ENCODE data around the gene IKBIP.
A peak's percentile ranks its signal among the peaks of the same experiment; 100 is the strongest.
"Not testable (repeated sequence)": the region's sequence is repeated elsewhere in the genome, so short reads cannot be mapped to it uniquely, and the experiment has no call there.

The IKBIP gene

GRCh38 chr12:98644712-98645571 lies at the start of gene IKBIP, which contains the start of gene APAF1:
IKBIP (minus strand) TSS chr12:98644788; CDS start chr12:98644701, 87 bp downstream.
APAF1 (plus strand) TSS chr12:98645290; CDS start chr12:98648360, 3,070 bp downstream.
- DNase-seq (ENCODE audit: low read depth in 2 of 2, low spot score in 1 of 2), result peak; percentile 91 to 92

DNA sequence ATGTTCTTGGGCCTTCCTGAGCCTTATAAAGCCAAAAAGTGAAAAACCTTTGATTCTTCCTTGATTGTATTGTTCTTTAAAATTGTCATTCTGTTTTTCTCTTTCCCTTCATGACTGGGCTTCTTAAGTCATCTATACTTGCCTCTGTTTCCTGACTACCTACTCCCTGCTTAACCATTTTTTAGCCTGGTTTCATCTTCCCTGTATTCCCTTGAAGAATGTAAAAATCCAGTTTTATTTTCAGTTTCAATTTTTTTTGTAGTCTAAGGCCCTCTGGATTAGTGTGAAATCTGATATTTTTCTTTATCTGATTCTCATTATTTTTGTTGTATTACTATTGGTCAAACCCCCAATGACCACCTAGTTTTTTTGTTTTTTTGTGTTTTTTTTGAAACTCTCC lies 46.8 kb upstream of the IKBIP start:
- DNase-seq (ENCODE audit: low read depth in 2 of 2, low spot score in 1 of 2), result no peak

- DNase-seq (ENCODE audit: low read depth in 2 of 2, low spot score in 1 of 2), result no peak
Observed at GRCh38 chr12:98686603-98687002, 42.0 kb upstream of the IKBIP start.

DNA sequence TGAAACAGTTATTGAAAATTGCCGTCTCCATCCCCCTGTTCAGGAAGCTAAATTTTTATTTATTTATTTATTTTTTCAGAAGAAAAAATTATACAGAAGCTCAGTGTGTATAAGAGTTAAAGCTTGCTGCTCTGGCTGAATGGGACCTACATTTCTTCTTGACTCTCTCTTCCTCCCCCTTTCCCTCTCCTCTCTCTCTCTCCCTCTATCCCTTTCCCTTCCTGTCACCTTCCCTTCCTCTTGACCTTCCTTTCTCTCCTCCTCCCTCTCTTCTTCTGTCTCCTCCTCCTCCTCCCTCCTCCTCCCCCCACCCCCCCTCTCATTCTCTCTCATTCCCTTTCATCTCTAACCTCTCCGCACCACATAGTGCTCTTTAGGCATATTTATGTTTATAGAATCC lies 39.6 kb upstream of the IKBIP start:
- no peak for DNase-seq (ENCODE audit: low read depth in 2 of 2, low spot score in 1 of 2)

DNA sequence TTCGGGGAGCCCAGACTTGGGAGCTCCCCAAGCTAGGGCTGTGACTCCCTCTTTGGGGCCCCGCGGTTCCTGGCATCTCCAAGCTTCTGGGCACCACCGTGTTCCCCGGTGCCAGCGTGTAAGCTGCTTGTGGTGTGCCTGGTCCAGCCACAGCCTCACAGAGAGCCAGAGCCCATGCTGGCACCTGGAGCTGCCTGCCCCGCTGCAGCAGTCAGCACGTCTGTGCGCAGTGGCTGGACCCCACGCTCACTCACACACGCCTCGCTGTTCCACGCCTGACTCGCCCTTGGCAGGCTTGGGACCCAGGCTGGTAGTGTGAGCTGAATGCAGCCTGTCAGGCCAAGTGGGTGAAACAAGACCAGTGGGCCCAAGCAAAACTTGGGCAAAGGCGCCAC lies 35.0 kb upstream of the IKBIP start:
- DNase-seq (ENCODE audit: low read depth in 2 of 2, low spot score in 1 of 2), result no peak

- DNase-seq (ENCODE audit: low read depth in 2 of 2, low spot score in 1 of 2), result no peak
Observed at GRCh38 chr12:98678946-98679610, 34.5 kb upstream of the IKBIP start.

GRCh38 chr12:98678236-98678945 lies 33.8 kb upstream of the IKBIP start:
- no peak for DNase-seq (ENCODE audit: low read depth in 2 of 2, low spot score in 1 of 2)

DNA sequence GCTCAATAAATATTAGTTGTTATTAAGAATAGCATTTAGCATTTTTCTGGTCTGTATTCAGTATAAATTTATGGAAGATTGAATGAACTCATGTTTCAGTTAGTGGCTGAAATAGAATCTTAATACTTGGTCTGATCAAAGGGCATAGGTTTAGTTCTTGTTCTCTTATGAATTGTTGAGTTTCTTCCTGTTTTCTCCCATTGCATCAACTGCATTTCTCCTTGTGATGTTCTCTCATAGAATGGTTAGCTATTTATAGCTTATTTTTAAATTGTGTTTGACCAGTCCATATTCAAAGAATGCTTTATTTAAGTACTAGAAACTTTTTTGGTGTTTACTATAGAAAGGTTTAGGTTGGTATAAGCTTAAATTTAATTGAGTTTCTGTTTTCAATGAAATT lies 30.3 kb upstream of the IKBIP start:
- DNase-seq (ENCODE audit: low read depth in 2 of 2, low spot score in 1 of 2), result no peak

GRCh38 chr12:98671459-98671858 lies 26.9 kb upstream of the IKBIP start:
- DNase-seq (ENCODE audit: low read depth in 2 of 2, low spot score in 1 of 2), result no peak

GRCh38 chr12:98669751-98670150 lies 25.2 kb upstream of the IKBIP start:
- DNase-seq (ENCODE audit: low read depth in 2 of 2, low spot score in 1 of 2), result no peak

GRCh38 chr12:98660521-98660920 lies 15.9 kb upstream of the IKBIP start:
- no peak for DNase-seq (ENCODE audit: low read depth in 2 of 2, low spot score in 1 of 2)

DNA sequence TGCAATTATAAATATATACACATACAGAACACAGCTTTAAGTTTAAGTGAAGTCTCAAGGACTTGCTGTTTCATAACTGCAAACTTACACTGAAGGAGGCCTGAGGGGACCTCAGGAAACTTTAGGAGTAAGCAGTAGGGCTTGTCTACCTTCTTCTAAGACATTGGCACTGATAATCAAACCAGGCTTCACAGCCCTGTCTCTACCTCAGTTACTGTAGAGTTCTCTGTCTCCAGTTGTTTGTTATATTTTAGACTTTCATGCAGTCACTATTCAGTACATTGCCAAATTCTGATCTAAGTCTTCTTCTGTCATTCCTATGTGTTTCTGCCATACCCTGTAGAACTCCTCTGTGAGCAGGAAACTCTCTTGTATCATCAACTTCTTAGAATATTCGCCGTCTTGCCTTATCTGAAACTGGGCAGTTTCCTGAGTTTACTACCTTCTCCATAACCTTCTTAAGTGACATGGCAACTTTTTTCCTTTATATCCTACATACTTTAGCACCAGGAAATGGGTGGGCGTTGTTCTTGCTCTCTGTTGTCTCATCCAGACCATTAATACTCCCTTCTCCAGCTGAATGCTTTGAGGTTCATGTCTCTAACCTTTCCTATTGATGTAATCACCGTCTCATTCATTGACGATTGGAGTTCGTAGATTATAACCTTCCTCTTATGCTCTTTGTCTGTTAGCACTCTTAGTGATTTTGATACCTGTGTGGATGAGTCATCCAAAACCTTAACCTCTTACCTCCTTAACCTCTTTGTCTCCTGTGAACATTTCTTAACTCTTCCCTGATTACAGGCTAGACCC lies 11.9 kb upstream of the IKBIP start:
- DNase-seq (ENCODE audit: low read depth in 2 of 2, low spot score in 1 of 2), result no peak

GRCh38 chr12:98653866-98654493 lies 9.4 kb upstream of the IKBIP start:
- DNase-seq (ENCODE audit: low read depth in 2 of 2, low spot score in 1 of 2), result no peak

GRCh38 chr12:98651328-98651727 lies 6.7 kb upstream of the IKBIP start:
- no peak for DNase-seq (ENCODE audit: low read depth in 2 of 2, low spot score in 1 of 2)

GRCh38 chr12:98646294-98647090 lies 1.9 kb upstream of the IKBIP start:
- DNase-seq (ENCODE audit: low read depth in 2 of 2, low spot score in 1 of 2), result no peak

DNA sequence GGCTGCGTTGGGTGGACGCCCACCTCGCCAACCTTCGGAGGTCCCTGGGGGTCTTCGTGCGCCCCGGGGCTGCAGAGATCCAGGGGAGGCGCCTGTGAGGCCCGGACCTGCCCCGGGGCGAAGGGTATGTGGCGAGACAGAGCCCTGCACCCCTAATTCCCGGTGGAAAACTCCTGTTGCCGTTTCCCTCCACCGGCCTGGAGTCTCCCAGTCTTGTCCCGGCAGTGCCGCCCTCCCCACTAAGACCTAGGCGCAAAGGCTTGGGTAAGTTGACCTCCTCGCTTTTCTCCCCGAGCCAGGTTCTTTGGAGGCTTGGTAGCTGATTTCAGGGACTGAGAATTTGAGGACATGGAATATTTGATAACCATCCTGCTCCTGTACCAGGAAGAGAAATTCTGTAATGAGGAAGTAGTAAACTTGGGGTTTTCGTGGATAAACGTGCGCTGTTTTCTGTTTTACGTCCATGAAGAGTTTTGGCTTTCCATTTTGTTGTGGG lies 1.0 kb upstream of the IKBIP start:
- no peak for DNase-seq (ENCODE audit: low read depth in 2 of 2, low spot score in 1 of 2)

DNA sequence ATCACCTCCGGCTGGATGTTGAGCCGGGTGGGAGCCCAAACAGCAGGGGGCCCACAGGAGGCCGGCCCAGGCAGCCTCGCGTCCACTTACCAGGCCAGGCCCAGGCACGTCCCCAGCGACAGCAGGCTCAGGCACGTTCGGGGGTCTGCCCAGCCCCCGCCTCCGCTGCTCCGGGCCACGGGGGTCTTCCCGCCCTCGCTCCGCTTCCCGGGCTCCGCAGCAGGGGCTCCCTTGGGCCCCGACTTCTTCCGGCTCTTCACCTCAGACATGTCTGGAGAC lies 216 bp downstream of the IKBIP start:
- DNase-seq (ENCODE audit: low read depth in 2 of 2, low spot score in 1 of 2), result no peak

DNA sequence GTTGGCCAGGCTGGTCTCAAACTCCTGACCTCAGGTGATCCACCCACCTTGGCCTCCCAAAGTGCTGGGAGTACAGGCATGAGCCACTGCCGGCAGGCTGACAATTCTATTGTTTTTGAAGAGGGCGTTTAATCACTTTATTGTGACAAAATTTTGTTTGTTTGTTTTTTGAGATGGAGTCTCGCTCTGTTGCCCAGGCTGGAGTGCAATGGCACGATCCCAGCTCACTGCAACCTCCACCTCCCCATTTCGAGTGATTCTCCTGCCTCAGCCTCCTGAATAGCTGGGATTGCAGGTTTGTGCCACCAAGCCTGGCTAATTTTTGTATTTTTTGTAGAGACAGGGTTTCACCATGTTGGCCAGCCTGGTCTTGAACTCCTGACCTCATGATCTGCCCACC lies 1.8 kb downstream of the IKBIP start:
- DNase-seq (ENCODE audit: low read depth in 2 of 2, low spot score in 1 of 2), result not testable (repeated sequence)

- DNase-seq (ENCODE audit: low read depth in 2 of 2, low spot score in 1 of 2), result no peak
Observed at GRCh38 chr12:98639491-98639890, 5.1 kb downstream of the IKBIP start.

DNA sequence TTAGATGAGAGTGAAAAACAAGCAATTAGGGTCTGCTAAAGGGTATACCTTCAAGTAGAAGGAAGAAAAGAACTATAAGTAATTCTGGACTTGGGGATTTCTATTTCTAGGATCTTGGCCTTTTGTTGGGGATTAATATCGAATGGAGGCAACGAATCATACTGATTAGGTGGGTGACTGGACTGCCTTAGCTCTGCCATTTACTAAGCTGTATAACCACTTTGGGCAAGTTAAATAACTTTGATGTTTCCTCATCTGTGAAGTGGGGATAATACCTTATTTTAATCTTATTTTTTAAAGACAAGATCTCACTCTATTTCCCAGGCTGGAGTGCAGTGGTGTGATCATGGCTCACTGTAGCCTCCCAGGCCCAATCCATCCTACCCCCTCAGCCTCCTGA lies 6.6 kb downstream of the IKBIP start:
- DNase-seq (ENCODE audit: low read depth in 2 of 2, low spot score in 1 of 2), result no peak
